HepG2 (cell line): ENCODE results near the gene PSENEN. TPM values are rescaled to one million over a fixed set of nuclear protein-coding genes. Genes with fewer than 3 reads are reported as not detected.

Experiments
- DPF2 ChIP-seq: sonication (generic); formaldehyde crosslinking; IDR thresholded peaks from 2 replicates; pipeline ENCODE4 v1.4.0; 2020; ENCODE audit warnings: mild to moderate bottlenecking, low read depth, missing genetic modification reagents, borderline replicate concordance
- FOXO1 ChIP-seq: sonication (generic); formaldehyde crosslinking; IDR thresholded peaks from 2 replicates; pipeline ENCODE4 v1.4.0; 2020; ENCODE audit warnings: missing genetic modification reagents
- GATA4 ChIP-seq: sonication (generic); IDR thresholded peaks from 2 replicates; pipeline ENCODE4 v1.6.1; 2016; ENCODE audit warnings: antibody characterized with exemption, low read depth, borderline replicate concordance
- JUNB ChIP-seq: sonication (generic); formaldehyde crosslinking; IDR thresholded peaks from 2 replicates; pipeline ENCODE4 v1.8.0; 2022; ENCODE audit warnings: missing genetic modification reagents, mild to moderate bottlenecking, borderline replicate concordance
- MEIS1 ChIP-seq: sonication (generic); formaldehyde crosslinking; IDR thresholded peaks from 2 replicates; pipeline ENCODE4 v1.9.0; 2021; ENCODE audit warnings: mild to moderate bottlenecking, missing genetic modification reagents, moderate library complexity, borderline replicate concordance
- NFE2 ChIP-seq: sonication (generic); formaldehyde crosslinking; IDR thresholded peaks from 2 replicates; pipeline ENCODE4 v1.4.0; 2020; ENCODE audit warnings: missing genetic modification reagents
- SRSF1 ChIP-seq: fragments of 200-400 bp; formaldehyde crosslinking; optimal IDR thresholded peaks from 2 replicates; pipeline ENCODE3; 2017; ENCODE audit warnings: mild to moderate bottlenecking, low read depth, low read length, moderate library complexity
- U2AF2 ChIP-seq: fragments of 200-400 bp; formaldehyde crosslinking; IDR thresholded peaks from 2 replicates; pipeline ENCODE4 v1.6.1; 2017; ENCODE audit warnings: low read depth, mild to moderate bottlenecking, low read length
- ZNF331 ChIP-seq: sonication (generic); formaldehyde crosslinking; IDR thresholded peaks from 2 replicates; pipeline ENCODE4 v1.4.0; 2020; ENCODE audit warnings: missing genetic modification reagents
- ZNF34 ChIP-seq: sonication (generic); formaldehyde crosslinking; IDR thresholded peaks from 2 replicates; pipeline ENCODE4 v1.4.0; 2020; ENCODE audit warnings: mild to moderate bottlenecking, missing genetic modification reagents, borderline replicate concordance
- ZNF350 ChIP-seq: sonication (generic); formaldehyde crosslinking; IDR thresholded peaks from 2 replicates; pipeline ENCODE4 v1.4.0; 2020; ENCODE audit warnings: mild to moderate bottlenecking, low read depth, missing genetic modification reagents, borderline replicate concordance
- ZNF773 ChIP-seq: sonication (generic); formaldehyde crosslinking; IDR thresholded peaks from 2 replicates; pipeline ENCODE4 v1.4.0; 2020; ENCODE audit warnings: missing genetic modification reagents, borderline replicate concordance
- polyA plus RNA-seq, 8 experiments: library from polyadenylated mRNA; depleted of rRNA in 3 of 8; stranded (reverse) in 7 of 8; unstranded in 1 of 8; fragments of >200 nt; fragmentation: Illumina TruSeq in 4 of 8; extraction: Trizol in 4 of 8; gene quantifications; 2 replicates each; pipeline versions ENCODE4 v1.2.1 to v1.2.3, GENCODE V29; 2011 to 2016; ENCODE audit warnings: low read depth in 4 of 8, missing spikeins in 1 of 8, mixed read lengths in 1 of 8; ENCODE audit not compliant: insufficient read depth in 1 of 8
- total RNA-seq, 5 experiments: library from RNA; depleted of rRNA; stranded (reverse); fragments of >200 nt; fragmentation: Illumina TruSeq; extraction: Trizol; gene quantifications; 2 replicates each; pipeline ENCODE4 v1.2.3, GENCODE V29; 2016; ENCODE audit warnings: low read depth in 1 of 5
- TF ChIP-seq, protein P1 (sequence below): sonication (generic); formaldehyde crosslinking; conservative IDR thresholded peaks from 2 replicates; pipeline ENCODE4 v1.8.0; 2022; ENCODE audit warnings: mild to moderate bottlenecking, moderate library complexity, missing genetic modification reagents
- TF ChIP-seq, protein P2 (sequence below): sonication (generic); formaldehyde crosslinking; IDR thresholded peaks from 2 replicates; pipeline ENCODE4 v1.9.0; 2021; ENCODE audit warnings: missing genetic modification reagents, mild to moderate bottlenecking, borderline replicate concordance
- TF ChIP-seq, protein P3 (sequence below): sonication (generic); formaldehyde crosslinking; IDR thresholded peaks from 2 replicates; pipeline ENCODE4 v1.8.0; 2022; ENCODE audit warnings: mild to moderate bottlenecking, missing genetic modification reagents, moderate library complexity
- TF ChIP-seq, protein P4 (sequence below): sonication (generic); formaldehyde crosslinking; IDR thresholded peaks from 2 replicates; pipeline ENCODE4 v1.5.1; 2020; ENCODE audit warnings: mild to moderate bottlenecking, missing genetic modification reagents, borderline replicate concordance
- TF ChIP-seq, protein P5 (sequence below): sonication (generic); formaldehyde crosslinking; IDR thresholded peaks from 2 replicates; pipeline ENCODE4 v1.4.0; 2020; ENCODE audit warnings: mild to moderate bottlenecking, missing genetic modification reagents
- TF ChIP-seq, protein P6 (sequence below): sonication (generic); formaldehyde crosslinking; conservative IDR thresholded peaks from 2 replicates; pipeline ENCODE4 v1.8.0; 2022; ENCODE audit warnings: low read depth, missing genetic modification reagents

The PSENEN gene
- total and polyA plus RNA-seq, 2 of the 13 experiments (the other 11 are each of a cell fraction or from before 2014, with no cell fraction given): 16.9 to 34.2 TPM

DNA sequence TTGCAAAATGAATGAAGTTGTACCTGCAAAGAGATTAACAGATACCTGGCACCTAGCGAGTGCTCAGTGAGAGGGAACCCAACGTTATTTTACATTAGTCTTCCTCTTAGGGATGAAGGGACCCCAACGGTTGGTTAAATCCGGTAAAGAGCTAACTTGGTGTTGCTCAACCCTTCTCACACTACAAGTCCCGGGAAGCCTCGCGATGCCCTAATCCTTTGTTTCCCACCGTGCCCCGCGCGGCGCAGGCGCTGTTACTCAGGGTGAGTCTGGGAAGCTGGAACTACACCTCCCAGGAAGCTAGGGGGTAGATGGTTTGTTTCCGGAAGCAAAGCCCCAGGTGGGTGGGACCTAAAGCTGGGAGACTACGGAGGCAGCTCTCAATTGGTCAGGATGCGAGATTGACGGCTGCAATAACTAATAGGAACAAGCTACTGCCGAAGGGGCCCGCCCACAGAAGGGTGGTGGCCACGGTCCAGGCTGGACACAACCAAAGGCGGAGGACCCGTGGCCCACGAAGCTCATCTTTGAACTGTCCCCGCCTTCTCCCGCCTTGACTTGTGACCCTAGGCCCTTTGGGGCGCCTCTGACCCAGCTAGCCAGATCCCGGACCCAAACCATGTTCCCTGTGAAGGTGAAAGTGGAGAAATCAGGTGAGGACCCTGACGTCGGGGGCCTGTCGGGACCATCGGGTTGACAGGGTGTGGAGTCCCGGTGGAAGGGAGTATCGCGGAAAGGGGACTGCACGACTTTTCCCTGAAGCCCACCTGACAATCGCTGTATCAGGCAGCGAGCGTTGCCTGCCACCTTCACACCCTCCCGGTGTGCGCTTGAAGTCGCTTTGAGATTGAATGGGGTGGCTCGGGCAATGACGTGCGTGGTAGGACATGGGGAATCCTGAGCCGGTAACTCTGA lies 2.9 kb downstream of the PSENEN start, which contains the start of gene LIN37 (continued):
- TF ChIP-seq JUNB (no peak), ZNF773 (CRISPR knock-in tag) (no peak), GATA4 (peak; percentile 36; the same call in 1 of the 2 replicates), NFE2 (CRISPR knock-in tag) (no peak), ZNF350 (CRISPR knock-in tag) (peak; percentile 85), DPF2 (CRISPR knock-in tag) (no peak), U2AF2 (no peak), ZNF331 (CRISPR knock-in tag) (no peak), SRSF1 (no peak), FOXO1 (CRISPR knock-in tag) (peak; percentile 57), MEIS1 (no peak), ZNF34 (CRISPR knock-in tag) (no peak)
- TF ChIP-seq, protein P1, sequence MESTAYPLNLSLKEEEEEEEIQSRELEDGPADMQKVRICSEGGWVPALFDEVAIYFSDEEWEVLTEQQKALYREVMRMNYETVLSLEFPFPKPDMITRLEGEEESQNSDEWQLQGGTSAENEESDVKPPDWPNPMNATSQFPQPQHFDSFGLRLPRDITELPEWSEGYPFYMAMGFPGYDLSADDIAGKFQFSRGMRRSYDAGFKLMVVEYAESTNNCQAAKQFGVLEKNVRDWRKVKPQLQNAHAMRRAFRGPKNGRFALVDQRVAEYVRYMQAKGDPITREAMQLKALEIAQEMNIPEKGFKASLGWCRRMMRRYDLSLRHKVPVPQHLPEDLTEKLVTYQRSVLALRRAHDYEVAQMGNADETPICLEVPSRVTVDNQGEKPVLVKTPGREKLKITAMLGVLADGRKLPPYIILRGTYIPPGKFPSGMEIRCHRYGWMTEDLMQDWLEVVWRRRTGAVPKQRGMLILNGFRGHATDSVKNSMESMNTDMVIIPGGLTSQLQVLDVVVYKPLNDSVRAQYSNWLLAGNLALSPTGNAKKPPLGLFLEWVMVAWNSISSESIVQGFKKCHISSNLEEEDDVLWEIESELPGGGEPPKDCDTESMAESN (CRISPR knock-in tag): no peak
- TF ChIP-seq, protein P2, sequence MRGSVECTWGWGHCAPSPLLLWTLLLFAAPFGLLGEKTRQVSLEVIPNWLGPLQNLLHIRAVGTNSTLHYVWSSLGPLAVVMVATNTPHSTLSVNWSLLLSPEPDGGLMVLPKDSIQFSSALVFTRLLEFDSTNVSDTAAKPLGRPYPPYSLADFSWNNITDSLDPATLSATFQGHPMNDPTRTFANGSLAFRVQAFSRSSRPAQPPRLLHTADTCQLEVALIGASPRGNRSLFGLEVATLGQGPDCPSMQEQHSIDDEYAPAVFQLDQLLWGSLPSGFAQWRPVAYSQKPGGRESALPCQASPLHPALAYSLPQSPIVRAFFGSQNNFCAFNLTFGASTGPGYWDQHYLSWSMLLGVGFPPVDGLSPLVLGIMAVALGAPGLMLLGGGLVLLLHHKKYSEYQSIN (CRISPR knock-in tag): no peak
- TF ChIP-seq, protein P3, sequence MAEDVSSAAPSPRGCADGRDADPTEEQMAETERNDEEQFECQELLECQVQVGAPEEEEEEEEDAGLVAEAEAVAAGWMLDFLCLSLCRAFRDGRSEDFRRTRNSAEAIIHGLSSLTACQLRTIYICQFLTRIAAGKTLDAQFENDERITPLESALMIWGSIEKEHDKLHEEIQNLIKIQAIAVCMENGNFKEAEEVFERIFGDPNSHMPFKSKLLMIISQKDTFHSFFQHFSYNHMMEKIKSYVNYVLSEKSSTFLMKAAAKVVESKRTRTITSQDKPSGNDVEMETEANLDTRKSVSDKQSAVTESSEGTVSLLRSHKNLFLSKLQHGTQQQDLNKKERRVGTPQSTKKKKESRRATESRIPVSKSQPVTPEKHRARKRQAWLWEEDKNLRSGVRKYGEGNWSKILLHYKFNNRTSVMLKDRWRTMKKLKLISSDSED (CRISPR knock-in tag): no peak
- TF ChIP-seq, protein P4, sequence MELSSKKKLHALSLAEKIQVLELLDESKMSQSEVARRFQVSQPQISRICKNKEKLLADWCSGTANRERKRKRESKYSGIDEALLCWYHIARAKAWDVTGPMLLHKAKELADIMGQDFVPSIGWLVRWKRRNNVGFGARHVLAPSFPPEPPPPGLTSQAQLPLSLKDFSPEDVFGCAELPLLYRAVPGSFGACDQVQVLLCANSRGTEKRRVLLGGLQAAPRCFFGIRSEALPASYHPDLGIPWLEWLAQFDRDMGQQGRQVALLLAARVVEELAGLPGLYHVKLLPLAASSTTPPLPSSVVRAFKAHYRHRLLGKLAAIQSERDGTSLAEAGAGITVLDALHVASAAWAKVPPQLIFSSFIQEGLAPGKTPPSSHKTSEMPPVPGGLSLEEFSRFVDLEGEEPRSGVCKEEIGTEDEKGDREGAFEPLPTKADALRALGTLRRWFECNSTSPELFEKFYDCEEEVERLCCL: no peak
- TF ChIP-seq, protein P5, sequence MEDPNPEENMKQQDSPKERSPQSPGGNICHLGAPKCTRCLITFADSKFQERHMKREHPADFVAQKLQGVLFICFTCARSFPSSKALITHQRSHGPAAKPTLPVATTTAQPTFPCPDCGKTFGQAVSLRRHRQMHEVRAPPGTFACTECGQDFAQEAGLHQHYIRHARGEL (CRISPR knock-in tag): no peak
- TF ChIP-seq, protein P6, sequence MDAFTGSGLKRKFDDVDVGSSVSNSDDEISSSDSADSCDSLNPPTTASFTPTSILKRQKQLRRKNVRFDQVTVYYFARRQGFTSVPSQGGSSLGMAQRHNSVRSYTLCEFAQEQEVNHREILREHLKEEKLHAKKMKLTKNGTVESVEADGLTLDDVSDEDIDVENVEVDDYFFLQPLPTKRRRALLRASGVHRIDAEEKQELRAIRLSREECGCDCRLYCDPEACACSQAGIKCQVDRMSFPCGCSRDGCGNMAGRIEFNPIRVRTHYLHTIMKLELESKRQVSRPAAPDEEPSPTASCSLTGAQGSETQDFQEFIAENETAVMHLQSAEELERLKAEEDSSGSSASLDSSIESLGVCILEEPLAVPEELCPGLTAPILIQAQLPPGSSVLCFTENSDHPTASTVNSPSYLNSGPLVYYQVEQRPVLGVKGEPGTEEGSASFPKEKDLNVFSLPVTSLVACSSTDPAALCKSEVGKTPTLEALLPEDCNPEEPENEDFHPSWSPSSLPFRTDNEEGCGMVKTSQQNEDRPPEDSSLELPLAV (CRISPR knock-in tag): no peak
